GM12864 (cell line): ENCODE results near the gene MPPED1.

Experiments
- DNase-seq: peaks from one replicate; pipeline ENCODE4 v3.0.0-alpha.2; 2011; ENCODE audit warnings: low read depth
- H3K4me3 ChIP-seq: 2 replicates; pipeline ENCODE4 v1.5.1; 2011; ENCODE audit warnings: mild to moderate bottlenecking, low read depth, low read length, control low read depth
- CTCF ChIP-seq: IDR thresholded peaks from 2 replicates; pipeline ENCODE4 v1.5.1; 2011; ENCODE audit warnings: low read depth, mild to moderate bottlenecking, moderate library complexity, low read length, control low read depth, inconsistent platforms; ENCODE audit errors: missing control alignments

MPPED1 gene

GRCh38 chr22:43487311-43488030, 75.7 kb downstream of the MPPED1 start:
- no peak for TF ChIP-seq CTCF
- no peak overlapping the region for H3K4me3 ChIP-seq
- DNase-seq, result no peak

- TF ChIP-seq CTCF, result no peak
- H3K4me3 ChIP-seq, result no peak overlapping the region
- no peak for DNase-seq
Observed at GRCh38 chr22:43488031-43488866, 76.4 kb downstream of the MPPED1 start.

DNA sequence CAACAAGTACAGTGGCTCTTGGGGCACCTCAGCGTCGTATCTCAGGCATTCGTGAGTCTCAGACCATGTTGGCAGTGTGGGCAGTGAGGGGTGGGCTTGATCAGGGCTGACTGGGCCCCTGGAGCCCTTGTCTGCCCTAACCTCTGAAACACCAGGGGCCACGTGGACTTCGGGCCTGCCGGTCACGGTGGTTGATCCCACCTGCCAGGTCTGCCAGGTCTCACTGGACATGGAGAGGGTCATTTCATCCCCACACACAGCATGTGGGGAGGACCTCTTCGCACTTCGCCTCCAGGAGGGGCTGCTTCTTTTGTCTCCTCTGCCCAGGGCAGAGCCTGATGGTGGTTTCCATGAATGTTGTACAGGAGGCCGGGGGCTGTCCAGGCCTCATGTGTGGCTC, 77.1 kb downstream of the MPPED1 start:
- no peak overlapping the region for H3K4me3 ChIP-seq
- no peak for TF ChIP-seq CTCF
- DNase-seq, result no peak

DNA sequence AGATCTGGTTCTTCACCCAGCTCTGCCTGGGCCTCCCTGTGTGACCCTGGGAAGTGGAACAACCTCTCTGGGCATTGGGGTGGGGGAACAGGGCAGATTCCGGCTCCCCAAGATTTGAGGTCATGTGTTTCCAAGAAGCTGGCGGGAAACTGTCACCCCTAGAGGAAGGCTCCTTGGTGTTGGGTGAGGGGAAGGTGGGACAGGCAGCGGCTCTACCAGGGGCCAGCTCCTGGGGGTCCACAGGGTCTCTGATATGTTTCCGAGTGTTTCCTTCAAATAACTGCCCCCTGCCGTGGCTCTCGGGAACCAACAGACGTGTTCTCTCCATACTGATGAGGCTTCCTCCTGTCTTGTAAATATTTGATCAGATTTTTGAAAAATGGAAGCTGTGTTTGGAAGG, 78.5 kb downstream of the MPPED1 start:
- DNase-seq, result no peak
- no peak overlapping the region for H3K4me3 ChIP-seq
- no peak for TF ChIP-seq CTCF

- H3K4me3 ChIP-seq, result no peak overlapping the region
- no peak for TF ChIP-seq CTCF
- DNase-seq, result no peak
Observed at GRCh38 chr22:43491177-43491576, 79.4 kb downstream of the MPPED1 start.

DNA sequence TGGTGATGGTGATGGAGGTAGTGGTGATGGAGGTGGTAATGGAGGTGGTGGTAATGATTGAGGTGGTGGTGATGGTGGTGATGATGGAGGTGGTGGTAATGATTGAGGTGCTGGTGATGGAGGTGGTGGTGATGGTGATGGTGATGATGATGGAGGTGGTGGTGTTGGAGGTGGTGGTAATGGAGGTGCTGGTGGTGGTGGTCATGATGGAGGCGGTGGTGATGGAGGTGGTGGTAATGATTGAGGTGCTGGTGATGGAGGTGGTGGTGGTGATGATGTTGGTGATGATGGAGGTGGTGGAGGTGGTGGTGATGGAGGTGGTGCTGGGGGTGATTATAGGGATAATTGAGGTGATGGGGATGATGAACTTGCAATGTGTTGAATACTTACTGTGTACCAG, 79.9 kb downstream of the MPPED1 start:
- no peak overlapping the region for H3K4me3 ChIP-seq
- DNase-seq, result no peak
- no peak for TF ChIP-seq CTCF

GRCh38 chr22:43493297-43493696, 81.5 kb downstream of the MPPED1 start:
- no peak for TF ChIP-seq CTCF
- no peak for DNase-seq
- no peak overlapping the region for H3K4me3 ChIP-seq
